ENCODE data around the gene PLXND1. TPM values are rescaled to one million over a fixed set of nuclear protein-coding genes. Genes with fewer than 3 reads are reported as not detected.

The PLXND1 gene
- total and polyA plus RNA-seq, 9 donors, result 91.2 to 175 (median 141) TPM

- WGBS (ENCODE audit: insufficient coverage), result 60% methylated on average over 8 of the region's 15 CpGs
- H3K4me1 ChIP-seq (ENCODE audit: control insufficient read depth, insufficient read depth, low read length), result peaks cover 78% of the 10 kb centered on the region
Observed at GRCh38 chr3:129602730-129603560, 3.5 kb downstream of the PLXND1 start.

DNA sequence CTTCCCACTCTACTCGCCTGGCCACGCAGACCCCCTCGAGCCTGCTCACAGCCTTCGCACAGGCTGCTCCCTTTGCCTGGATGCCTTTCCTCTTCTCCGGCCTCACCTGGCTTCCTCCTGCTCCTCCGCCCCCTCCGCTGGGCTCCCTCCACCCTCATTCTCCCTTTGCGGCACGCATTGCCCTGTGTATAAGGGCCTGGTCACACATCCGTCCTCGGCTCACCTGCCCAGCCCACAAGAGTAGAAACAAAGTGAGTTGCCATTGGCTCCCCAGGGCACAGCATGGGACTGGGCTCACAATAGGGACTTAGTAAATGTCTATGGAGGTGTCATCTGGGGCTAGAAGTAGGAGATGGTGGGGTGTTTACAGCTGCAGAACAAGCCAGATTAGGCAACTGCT is 4.2 kb downstream of the PLXND1 start:
- no peaks in the 10 kb centered on the region for H3K9me3 ChIP-seq (replicated peaks; ENCODE audit: control insufficient read depth, low read depth, low read length)
- H3K36me3 ChIP-seq (ENCODE audit: control insufficient read depth, insufficient read depth, low read length), result peaks cover 16% of the 10 kb centered on the region
- peaks cover 78% of the 10 kb centered on the region for H3K4me1 ChIP-seq (ENCODE audit: control insufficient read depth, insufficient read depth, low read length)
- no peaks in the 10 kb centered on the region for H3K27me3 ChIP-seq (ENCODE audit: control insufficient read depth, insufficient read depth, low read length)
- 93% methylated on average over 11 of the region's 11 CpGs for WGBS (ENCODE audit: insufficient coverage)
- H3K4me3 ChIP-seq (ENCODE audit: low read length), result peak overlapping the region; percentile 61
- H3K27ac ChIP-seq (ENCODE audit: low read length), result no peak overlapping the region
- DNase-seq, result no peak

More at GRCh38 chr3:129602730-129603560, 3.5 kb downstream of the PLXND1 start:
- Histone ChIP-seq H3K4me3 (ENCODE audit: low read length) (peak overlapping the region; percentile 61), H3K9me3 (replicated peaks; ENCODE audit: control insufficient read depth, low read depth, low read length) (no peaks in the 10 kb centered on the region), H3K27ac (ENCODE audit: low read length) (peak overlapping the region; percentile 54), H3K27me3 (ENCODE audit: control insufficient read depth, insufficient read depth, low read length) (peaks cover 2% of the 10 kb centered on the region), H3K36me3 (ENCODE audit: control insufficient read depth, insufficient read depth, low read length) (peaks cover 16% of the 10 kb centered on the region)
- DNase-seq, result peak; percentile 89

- no peaks in the 10 kb centered on the region for H3K9me3 ChIP-seq (replicated peaks; ENCODE audit: control insufficient read depth, low read depth, low read length)
- no peaks in the 10 kb centered on the region for H3K27me3 ChIP-seq (ENCODE audit: control insufficient read depth, insufficient read depth, low read length)
- peaks cover 81% of the 10 kb centered on the region for H3K4me1 ChIP-seq (ENCODE audit: control insufficient read depth, insufficient read depth, low read length)
- no peak overlapping the region for H3K27ac ChIP-seq (ENCODE audit: low read length)
- no peak for DNase-seq
- 82% methylated on average over 2 of the region's 5 CpGs for WGBS (ENCODE audit: insufficient coverage)
- peak overlapping the region; percentile 61 for H3K4me3 ChIP-seq (ENCODE audit: low read length)
- peaks cover 16% of the 10 kb centered on the region for H3K36me3 ChIP-seq (ENCODE audit: control insufficient read depth, insufficient read depth, low read length)
Observed at GRCh38 chr3:129601713-129602112, 4.8 kb downstream of the PLXND1 start.

- Histone ChIP-seq H3K27ac (ENCODE audit: low read length) (peak overlapping the region; percentile 67), H3K4me1 (ENCODE audit: control insufficient read depth, insufficient read depth, low read length) (peaks cover 88% of the 10 kb centered on the region), H3K9me3 (replicated peaks; ENCODE audit: control insufficient read depth, low read depth, low read length) (no peaks in the 10 kb centered on the region), H3K4me3 (ENCODE audit: low read length) (no peak overlapping the region), H3K27me3 (ENCODE audit: control insufficient read depth, insufficient read depth, low read length) (no peaks in the 10 kb centered on the region), H3K36me3 (ENCODE audit: control insufficient read depth, insufficient read depth, low read length) (peaks cover 16% of the 10 kb centered on the region)
- 79% methylated on average over 1 of the region's 2 CpGs for WGBS (ENCODE audit: insufficient coverage)
- DNase-seq, result no peak
Observed at GRCh38 chr3:129600348-129600747, 6.1 kb downstream of the PLXND1 start.

- peaks cover 91% of the 10 kb centered on the region for H3K4me1 ChIP-seq (ENCODE audit: control insufficient read depth, insufficient read depth, low read length)
- peaks cover 13% of the 10 kb centered on the region for H3K36me3 ChIP-seq (ENCODE audit: control insufficient read depth, insufficient read depth, low read length)
- 53% methylated on average over 3 of the region's 5 CpGs for WGBS (ENCODE audit: insufficient coverage)
- peak; percentile 75 for DNase-seq
- peak overlapping the region; percentile 67 for H3K27ac ChIP-seq (ENCODE audit: low read length)
- no peaks in the 10 kb centered on the region for H3K27me3 ChIP-seq (ENCODE audit: control insufficient read depth, insufficient read depth, low read length)
- peak overlapping the region; percentile 5 for H3K4me3 ChIP-seq (ENCODE audit: low read length)
- no peaks in the 10 kb centered on the region for H3K9me3 ChIP-seq (replicated peaks; ENCODE audit: control insufficient read depth, low read depth, low read length)
Observed at GRCh38 chr3:129599607-129600006, 6.9 kb downstream of the PLXND1 start.

GRCh38 chr3:129599073-129599472 is 7.4 kb downstream of the PLXND1 start:
- Histone ChIP-seq H3K4me3 (ENCODE audit: low read length) (no peak overlapping the region), H3K27ac (ENCODE audit: low read length) (peak overlapping the region; percentile 67), H3K27me3 (ENCODE audit: control insufficient read depth, insufficient read depth, low read length) (no peaks in the 10 kb centered on the region), H3K9me3 (replicated peaks; ENCODE audit: control insufficient read depth, low read depth, low read length) (no peaks in the 10 kb centered on the region), H3K4me1 (ENCODE audit: control insufficient read depth, insufficient read depth, low read length) (peaks cover 91% of the 10 kb centered on the region), H3K36me3 (ENCODE audit: control insufficient read depth, insufficient read depth, low read length) (peaks cover 12% of the 10 kb centered on the region)
- WGBS (ENCODE audit: insufficient coverage), result 74% methylated on average over 19 of the region's 19 CpGs
- no peak for DNase-seq

- no peak for DNase-seq
- Histone ChIP-seq H3K9me3 (replicated peaks; ENCODE audit: control insufficient read depth, low read depth, low read length) (no peaks in the 10 kb centered on the region), H3K4me3 (ENCODE audit: low read length) (no peak overlapping the region), H3K27me3 (ENCODE audit: control insufficient read depth, insufficient read depth, low read length) (no peaks in the 10 kb centered on the region), H3K4me1 (ENCODE audit: control insufficient read depth, insufficient read depth, low read length) (peaks cover 91% of the 10 kb centered on the region), H3K36me3 (ENCODE audit: control insufficient read depth, insufficient read depth, low read length) (peaks cover 12% of the 10 kb centered on the region), H3K27ac (ENCODE audit: low read length) (peak overlapping the region; percentile 92)
- 82% methylated on average over 7 of the region's 11 CpGs for WGBS (ENCODE audit: insufficient coverage)
Observed at GRCh38 chr3:129598484-129598883, 8.0 kb downstream of the PLXND1 start.

DNA sequence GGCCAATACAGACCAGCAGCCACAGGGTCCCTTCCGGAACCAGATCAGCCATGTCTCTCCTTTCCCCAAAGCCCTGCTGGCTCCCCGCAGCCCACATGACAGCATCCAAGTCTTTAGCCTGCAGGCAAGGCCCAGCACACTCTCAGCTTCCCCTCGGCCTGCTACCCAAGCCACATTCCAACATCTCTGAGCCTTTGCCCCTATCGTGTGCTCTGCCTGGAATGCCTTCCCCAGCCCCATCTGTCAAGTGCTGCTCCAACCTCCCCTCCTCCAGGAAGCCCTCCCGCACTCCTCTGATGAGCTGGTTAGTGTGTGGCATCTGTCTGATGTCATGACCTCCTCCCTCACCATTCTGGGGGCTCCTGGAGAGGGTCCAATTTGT is 8.5 kb downstream of the PLXND1 start:
- H3K27ac ChIP-seq (ENCODE audit: low read length), result peak overlapping the region; percentile 92
- peaks cover 10% of the 10 kb centered on the region for H3K36me3 ChIP-seq (ENCODE audit: control insufficient read depth, insufficient read depth, low read length)
- peaks cover 91% of the 10 kb centered on the region for H3K4me1 ChIP-seq (ENCODE audit: control insufficient read depth, insufficient read depth, low read length)
- DNase-seq, result no peak
- no peaks in the 10 kb centered on the region for H3K27me3 ChIP-seq (ENCODE audit: control insufficient read depth, insufficient read depth, low read length)
- no peak overlapping the region for H3K4me3 ChIP-seq (ENCODE audit: low read length)
- no peaks in the 10 kb centered on the region for H3K9me3 ChIP-seq (replicated peaks; ENCODE audit: control insufficient read depth, low read depth, low read length)
- 18% methylated on average over 4 of the region's 5 CpGs for WGBS (ENCODE audit: insufficient coverage)

- Histone ChIP-seq H3K9me3 (replicated peaks; ENCODE audit: control insufficient read depth, low read depth, low read length) (no peaks in the 10 kb centered on the region), H3K4me3 (ENCODE audit: low read length) (no peak overlapping the region), H3K27me3 (ENCODE audit: control insufficient read depth, insufficient read depth, low read length) (no peaks in the 10 kb centered on the region), H3K36me3 (ENCODE audit: control insufficient read depth, insufficient read depth, low read length) (peaks cover 9% of the 10 kb centered on the region), H3K4me1 (ENCODE audit: control insufficient read depth, insufficient read depth, low read length) (peaks cover 91% of the 10 kb centered on the region), H3K27ac (ENCODE audit: low read length) (peak overlapping the region; percentile 92)
- peak; percentile 68 for DNase-seq
- WGBS (ENCODE audit: insufficient coverage), result 16% methylated on average over 22 of the region's 31 CpGs
Observed at GRCh38 chr3:129597087-129597999, 9.1 kb downstream of the PLXND1 start.

All from muscle of leg (tissue), 11 donors.